Caki2 (cell line): Measurements from ENCODE around the gene PBXIP1. TPM values are rescaled to one million over a fixed set of nuclear protein-coding genes. Genes with fewer than 3 reads are reported as not detected.

Source experiments
- DNase-seq: peaks from one replicate; pipeline ENCODE4 v3.0.0-alpha.2; 2015; ENCODE audit warnings: low read depth
- in situ Hi-C: cut with HindIII; loops from 2 replicates; pipeline ENCODE4 v1.10.0; 2016; ENCODE audit warnings: low sequenced_read_pairs, low pct_unique_long_range_greater_than_20kb, mixed read lengths
- total RNA-seq: library from RNA; depleted of rRNA; stranded (reverse); fragments of >200 nt; shearing (Covaris generic); gene quantifications from 2 replicates; pipeline ENCODE4 v1.2.3, GENCODE V29; 2014; ENCODE audit warnings: low replicate concordance; rRNA removed

The PBXIP1 gene, protein sequence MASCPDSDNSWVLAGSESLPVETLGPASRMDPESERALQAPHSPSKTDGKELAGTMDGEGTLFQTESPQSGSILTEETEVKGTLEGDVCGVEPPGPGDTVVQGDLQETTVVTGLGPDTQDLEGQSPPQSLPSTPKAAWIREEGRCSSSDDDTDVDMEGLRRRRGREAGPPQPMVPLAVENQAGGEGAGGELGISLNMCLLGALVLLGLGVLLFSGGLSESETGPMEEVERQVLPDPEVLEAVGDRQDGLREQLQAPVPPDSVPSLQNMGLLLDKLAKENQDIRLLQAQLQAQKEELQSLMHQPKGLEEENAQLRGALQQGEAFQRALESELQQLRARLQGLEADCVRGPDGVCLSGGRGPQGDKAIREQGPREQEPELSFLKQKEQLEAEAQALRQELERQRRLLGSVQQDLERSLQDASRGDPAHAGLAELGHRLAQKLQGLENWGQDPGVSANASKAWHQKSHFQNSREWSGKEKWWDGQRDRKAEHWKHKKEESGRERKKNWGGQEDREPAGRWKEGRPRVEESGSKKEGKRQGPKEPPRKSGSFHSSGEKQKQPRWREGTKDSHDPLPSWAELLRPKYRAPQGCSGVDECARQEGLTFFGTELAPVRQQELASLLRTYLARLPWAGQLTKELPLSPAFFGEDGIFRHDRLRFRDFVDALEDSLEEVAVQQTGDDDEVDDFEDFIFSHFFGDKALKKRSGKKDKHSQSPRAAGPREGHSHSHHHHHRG
- total RNA-seq, result 19.2 and 33.0 TPM in 2 replicates

DNA sequence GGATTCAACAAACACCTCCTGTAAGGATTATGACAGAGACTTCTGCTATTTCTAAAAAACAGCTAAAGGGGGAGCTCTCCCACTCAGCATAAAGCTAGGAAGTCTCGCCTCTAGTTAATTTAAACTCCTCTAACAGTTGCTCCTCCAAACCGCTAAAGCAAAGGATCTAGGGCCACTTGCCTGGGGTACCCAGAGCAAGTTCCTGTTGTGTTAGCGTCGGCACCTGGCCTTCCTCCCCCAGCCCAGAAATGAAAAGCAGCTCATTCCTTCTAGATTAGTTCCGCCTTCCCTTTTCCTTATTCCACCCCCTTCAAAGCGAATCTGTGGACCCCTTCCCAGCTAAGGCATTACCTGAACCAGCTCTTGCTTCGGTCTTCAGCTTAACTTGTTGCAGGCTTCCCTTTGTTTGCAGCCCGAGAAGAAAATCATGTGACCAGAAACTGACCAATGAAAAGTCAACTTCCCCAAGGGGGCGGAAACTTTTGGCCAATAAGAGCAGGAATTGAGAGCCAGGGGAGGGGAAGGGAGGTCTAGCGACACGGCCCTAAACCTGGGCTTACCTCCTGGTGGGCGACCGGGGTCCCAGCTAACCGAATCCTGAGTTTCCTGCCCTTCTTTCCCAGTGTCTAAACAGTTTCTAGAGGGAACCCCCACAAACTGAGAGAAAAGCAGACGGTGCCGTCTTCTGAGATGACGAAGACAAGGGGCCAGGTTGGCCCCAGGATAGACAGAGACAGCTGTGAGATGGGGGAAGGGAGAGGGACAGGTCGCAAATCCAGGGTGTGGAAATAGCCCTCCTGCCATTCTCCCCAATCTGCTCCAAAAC is at the start of gene PBXIP1:
PBXIP1 (minus strand) TSS at position 382 of the 826 bp plus-strand sequence. CDS start 2,378 bp downstream, outside the sequence.
- in situ Hi-C loops, result no loop called here
- peak; percentile 92 for DNase-seq

DNA sequence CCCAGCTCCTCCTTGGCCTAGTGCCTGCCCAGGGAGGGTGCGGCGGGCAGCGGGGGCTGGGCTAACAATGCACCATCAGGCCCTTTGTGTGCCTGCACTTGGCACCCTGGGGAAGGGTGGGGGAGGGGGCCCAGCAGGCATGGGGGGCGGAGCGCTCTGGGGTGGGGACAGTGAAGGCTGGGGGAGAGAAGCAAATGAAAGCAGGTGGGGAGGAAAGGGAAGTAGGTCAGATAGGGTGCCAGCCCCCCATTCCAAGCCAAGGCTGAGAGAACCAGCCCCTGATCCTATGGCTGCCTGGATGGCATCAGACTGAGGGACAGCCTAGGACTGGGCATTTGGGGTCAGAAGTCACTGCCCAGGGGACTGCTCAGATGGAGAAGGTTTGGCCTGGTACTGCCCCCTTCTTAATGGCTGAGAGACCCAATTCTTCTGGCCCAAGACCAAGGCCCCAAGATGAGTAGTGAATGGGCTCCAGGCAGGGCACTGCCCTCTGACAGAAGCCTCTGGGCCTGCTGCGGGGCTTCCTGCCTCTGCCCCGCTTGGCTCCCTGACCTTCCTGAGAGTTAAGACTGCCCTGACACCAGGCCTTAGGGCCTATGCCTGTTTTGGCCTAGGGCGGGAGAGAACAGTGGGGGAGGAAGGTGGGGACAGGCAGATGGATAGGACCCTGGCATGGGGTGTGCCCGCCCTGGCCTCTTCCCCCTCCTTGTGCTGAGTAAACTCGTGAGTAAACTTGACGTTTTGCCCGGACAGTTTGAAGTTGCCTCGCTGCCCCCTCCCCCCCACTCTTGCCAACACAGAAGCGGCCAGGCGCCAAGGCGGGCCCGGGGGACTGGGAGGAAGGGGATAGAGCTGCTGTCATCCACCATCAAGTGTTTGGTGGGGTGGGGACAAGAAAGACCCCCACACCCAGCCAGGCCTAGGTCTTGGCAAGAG is 49.4 kb upstream of the PBXIP1 start:
- no peak for DNase-seq
- in situ Hi-C loops, result no loop called here

DNA sequence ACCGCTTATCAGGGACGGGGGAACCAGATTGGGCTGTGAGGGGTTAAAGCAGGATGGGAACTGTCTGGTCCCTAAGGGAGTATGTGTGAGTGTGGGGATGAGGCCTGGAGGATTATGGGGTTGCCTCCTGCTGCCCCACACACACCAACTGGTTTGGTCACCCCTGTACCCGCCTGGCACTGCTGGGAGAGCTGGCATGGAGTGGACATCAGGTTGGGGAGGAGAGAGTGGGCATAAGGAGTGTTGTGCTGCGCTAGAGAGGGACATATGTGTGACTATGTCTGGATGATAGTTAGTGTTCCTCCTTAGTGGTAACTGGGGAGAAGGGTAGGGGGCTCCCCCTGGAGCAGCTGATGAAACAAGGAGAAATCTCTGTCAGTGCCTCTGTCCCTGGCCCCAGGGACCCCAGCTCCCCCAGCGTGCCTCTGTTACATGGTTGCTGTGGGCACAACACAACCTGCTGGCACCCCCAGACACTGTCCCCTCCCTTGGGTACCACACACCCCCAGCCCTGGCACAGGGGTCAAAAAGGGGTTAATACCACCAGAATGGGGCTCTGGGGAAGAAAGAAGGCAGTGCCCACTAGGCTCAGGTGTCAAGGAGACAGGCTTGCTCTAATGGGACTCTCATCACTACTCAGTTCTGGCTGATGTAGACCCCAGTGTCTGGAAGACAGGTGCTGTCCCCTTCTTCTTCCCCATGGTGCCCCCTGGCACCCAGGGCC is 48.6 kb upstream of the PBXIP1 start:
- no peak for DNase-seq
- in situ Hi-C loops, result no loop called here

DNA sequence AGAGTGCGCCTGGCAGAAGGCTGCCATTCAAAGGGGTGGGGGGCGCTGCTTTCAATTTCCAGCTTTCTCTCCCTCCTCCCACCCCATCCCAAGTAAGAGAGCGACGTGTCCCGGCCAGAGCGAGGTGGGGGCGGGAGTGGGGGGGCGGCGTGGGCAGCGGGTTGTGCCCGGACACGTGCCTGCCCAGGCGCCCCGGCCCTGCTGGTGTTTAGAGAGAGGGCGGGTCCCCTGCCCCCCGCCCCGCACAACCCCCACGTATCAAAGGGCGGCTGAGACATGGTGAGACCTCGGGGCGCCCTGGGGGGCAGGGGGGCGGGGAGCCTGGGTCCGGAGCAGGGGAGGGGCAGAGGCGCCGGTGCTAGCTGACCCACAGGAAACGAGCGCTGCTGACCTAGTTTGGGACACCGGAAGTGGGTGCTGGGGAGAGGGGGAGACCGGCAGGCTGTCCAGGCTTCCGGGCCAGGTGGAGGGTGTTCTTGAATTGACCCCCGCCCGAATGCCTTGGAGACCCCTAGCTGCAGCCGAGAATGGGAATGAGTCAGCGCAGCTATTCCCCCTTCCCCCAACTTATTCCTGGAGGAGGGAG is 48.0 kb upstream of the PBXIP1 start:
- in situ Hi-C loops, result no loop called here
- peak; percentile 26 for DNase-seq

DNA sequence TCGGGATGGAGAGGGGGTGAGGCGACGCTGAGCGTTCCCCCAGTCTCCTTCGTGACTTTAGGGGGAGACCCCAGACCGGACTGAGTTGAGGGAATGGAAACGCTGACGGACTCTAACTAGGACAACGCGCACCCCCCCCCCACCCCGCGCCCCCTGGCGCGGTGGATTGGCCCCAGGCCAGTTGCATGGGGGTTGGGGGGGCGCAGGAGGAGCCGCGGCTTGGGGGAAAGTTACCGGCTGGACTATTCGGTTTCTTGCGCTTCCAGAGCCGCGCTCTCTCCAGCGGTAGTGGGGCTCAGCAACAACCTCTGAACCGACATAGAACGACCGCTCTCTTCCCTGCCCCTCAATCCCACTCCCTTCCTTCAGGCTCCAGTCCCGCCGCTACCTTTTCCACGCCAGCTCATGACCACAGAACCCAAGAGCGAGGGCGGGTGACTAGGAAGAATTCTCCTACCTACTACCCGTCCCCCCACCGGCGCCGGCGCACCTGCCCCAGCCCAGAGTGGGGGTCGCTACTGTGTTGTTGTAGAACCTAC is 47.4 kb upstream of the PBXIP1 start:
- peak; percentile 27 for DNase-seq
- in situ Hi-C loops, result no loop called here

DNA sequence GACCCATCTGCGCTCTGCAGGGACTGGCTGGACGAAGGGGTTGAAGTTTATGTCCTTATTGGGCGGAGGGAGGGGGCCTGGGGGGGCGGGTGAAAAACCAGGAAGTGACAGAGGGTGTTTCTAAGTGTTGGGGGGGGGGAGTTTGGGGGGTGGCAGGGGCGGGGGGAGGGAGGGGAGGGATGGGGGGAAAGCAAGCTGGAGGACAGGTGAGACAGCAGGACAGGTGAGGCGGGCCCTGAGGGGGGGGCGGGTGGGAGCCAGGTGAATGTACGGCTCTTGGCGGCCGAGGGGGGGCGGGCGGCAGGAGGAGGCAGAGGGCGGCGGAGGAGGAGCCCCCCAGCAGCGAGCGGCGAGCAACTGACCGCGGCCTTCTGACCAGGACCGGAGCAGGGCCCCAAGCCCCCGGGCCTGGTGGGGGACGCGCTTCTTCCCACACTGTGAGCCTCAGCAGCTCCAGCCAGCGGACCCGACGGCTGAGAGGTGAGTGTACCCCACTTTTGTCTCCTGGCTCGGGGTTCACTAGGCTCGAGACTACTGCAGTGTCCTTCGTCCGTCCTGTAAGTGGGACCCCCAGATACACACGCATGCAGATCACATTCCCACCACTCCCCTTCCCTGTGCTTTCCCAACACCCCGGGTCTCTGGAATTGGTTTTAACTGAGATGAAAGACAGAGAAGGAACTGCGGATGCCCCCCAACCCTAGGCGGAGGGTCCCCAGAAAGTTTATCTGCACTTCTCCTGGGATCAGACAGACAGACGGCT is 46.7 kb upstream of the PBXIP1 start, which contains the start of gene ZBTB7B:
ZBTB7B (plus strand) TSS at position 339 of the 763 bp plus-strand sequence. CDS start 11,859 bp downstream, outside the sequence.
- DNase-seq, result peak; percentile 32
- in situ Hi-C loops, result no loop called here

DNA sequence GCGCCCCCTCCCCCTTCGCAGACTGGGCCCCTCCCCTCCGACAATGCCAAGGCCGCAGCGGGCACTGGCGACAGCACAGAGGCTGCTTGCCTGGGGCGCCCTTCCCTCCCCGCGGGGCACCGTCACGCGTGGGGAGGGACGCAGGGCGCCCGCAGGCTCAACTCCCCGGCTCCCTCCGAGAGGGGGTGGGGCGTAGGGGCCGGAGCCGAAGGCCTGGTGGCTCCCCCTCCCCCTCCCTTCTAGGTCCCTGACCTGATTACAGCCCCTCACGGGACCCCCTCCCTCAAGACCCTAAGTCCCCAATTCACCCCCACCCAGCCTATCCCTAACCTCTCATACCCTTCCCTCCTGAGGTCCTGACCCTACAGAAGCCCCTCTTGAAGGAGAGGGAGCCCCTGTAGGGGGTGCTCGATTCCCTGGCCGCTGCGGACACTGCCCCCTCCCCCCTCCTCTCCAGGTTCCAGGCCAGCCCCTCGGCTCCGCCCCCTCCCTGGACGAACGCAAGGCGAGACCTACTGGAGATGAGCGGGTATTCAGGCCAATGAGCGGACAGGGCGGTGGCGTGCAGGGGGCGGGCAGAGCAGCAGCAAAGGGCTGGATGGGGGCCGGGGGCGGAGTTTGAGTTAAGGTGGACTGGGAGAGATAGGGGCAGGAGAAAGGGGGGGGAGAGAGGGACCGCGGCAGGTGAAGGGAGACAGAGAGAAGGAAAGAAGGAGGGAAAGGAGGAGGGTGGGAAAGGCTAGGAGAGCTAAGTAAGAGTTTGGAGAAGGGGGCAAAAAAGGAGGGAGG is 46.0 kb upstream of the PBXIP1 start:
- in situ Hi-C loops, result no loop called here
- peak; percentile 93 for DNase-seq

DNA sequence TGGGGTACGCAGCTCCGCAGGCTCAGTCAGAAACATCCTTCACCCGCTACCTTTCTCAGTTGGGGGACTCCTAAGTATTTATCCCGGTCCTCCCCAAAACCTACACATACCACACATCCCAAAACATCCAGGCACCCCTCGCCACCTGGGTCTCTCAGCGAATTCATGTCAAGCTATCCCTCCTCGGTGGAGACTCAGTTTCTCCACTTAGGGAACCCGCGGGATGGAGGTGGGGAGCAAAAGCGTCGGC is 45.5 kb upstream of the PBXIP1 start:
- in situ Hi-C loops, result no loop called here
- no peak for DNase-seq

DNA sequence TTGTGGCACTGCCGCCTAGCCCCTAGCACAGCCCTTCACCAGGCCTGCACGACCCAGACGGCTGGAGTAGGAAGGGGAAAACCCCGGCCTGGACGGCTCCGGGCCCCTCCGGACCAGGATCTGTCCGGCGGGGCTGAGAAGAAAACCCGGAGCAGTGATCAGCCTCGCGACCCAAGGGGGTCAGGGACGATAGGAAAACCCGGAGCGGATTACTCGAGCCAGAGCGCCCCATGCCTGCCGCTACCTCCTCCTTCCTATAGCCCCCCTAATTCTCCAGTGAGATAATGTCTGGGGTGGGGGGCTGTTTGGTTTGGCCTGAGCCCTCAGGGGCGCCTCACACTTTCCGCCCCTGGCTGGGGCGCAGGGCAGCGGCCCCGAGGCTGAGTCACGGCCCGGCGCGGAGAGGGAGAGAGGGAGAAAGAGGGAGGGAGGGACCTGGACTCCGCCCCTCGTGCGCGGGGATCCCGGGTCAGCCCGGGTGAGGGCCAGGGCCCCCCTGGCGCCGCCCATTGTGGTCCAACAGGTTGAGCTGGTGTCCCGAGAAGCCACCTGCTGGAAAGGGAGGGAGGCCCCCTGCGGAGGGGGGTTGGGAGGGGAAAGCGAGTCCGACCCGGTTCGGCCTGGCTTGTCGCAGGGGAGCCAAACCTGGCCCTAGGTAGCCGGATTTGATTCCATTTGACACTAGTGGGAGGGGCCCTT is 45.0 kb upstream of the PBXIP1 start:
- peak; percentile 94 for DNase-seq
- in situ Hi-C loops, result no loop called here

DNA sequence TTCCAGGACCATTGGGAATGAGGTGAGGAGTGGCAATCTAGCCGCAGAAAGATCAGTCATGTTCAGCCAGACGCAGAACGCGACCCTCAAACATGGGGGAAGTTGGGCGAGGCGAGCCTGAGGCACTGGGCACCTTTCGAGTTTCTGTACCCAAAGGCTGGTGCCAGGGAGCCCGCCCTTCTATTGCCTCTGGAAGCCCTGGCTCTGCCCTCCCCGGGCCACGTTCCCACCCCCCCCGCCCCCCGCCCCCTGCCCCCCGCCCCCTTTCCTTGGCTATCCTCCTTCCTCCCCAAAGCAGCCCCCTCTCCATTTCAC is 44.5 kb upstream of the PBXIP1 start:
- in situ Hi-C loops, result no loop called here
- no peak for DNase-seq

DNA sequence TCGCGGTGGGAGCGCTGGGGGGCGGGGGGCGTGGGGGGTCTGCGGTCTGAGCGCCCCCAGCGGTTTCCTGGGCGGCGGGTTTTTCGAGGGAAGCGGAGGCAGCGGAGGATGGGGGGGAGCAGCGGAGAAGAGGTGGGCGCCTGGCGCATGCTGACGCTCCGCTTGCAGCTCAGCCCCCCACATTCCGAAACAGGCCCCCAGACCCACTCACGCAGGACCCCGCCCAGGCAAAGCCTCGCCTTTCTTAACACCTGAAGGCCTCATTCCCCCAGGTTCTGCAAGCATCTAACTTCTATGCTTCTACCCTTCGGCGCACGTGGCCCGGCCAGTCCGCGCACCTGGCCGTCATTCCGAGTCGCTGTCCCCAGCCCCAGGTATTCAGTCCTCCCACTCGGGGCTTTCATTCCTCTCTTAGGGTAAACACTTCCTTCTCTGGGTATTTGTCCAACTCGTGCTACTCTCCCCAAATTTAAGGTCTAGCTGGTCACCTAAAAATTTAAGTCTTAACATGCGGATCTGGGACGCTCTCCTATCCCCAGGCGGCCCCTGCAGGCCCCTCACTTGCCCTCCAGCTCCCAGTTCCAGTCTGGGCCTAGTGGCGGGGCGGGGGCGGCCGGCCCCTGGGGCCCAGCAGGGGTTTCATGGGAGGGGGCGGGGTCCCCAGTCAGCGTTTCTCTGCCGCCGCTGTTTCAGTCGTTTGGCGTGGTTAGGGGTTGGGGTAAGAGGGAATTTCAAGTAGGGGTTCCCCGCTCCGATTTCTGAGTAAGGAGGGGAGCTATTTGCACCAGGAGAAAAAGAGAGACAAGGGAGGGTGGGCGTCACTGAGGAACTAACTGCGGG is 43.9 kb upstream of the PBXIP1 start:
- in situ Hi-C loops, result no loop called here
- DNase-seq, result no peak

DNA sequence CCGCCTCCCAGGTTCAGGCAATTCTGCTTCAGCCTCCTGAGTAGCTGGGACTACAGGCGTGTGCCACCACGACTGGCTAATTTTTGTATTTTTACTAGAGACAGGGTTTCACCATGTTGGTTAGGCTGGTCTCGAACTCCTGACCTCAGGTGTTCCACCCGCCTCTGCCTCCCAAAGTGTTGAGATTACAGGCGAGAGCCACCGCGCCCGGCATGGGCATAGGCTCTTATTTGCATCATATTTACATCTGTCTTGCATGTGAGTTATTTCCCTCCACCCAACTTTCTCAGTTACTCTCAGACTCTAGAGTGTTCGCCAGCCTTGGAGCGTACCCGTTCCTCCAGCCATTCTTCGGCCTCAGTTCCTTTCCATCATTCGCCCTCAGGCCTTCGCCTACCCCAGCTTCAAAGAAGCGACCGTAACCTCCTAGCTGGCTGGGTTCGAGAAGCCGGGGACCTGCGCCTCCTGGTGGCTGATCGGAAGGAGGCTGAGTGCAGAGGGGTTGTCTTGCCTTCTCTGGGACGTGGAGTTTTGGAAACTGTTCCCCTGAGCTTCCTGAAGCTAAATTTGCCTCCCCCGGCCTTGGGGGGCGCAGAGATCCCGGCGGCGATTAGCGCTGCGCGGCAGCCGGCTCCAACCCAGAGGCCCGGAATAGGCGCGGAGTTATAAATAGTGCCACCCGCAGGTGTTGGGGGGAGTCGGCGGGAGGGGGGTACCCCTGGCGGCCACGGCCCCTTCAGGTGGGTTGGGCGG is 43.1 kb upstream of the PBXIP1 start:
- no peak for DNase-seq
- in situ Hi-C loops, result no loop called here

DNA sequence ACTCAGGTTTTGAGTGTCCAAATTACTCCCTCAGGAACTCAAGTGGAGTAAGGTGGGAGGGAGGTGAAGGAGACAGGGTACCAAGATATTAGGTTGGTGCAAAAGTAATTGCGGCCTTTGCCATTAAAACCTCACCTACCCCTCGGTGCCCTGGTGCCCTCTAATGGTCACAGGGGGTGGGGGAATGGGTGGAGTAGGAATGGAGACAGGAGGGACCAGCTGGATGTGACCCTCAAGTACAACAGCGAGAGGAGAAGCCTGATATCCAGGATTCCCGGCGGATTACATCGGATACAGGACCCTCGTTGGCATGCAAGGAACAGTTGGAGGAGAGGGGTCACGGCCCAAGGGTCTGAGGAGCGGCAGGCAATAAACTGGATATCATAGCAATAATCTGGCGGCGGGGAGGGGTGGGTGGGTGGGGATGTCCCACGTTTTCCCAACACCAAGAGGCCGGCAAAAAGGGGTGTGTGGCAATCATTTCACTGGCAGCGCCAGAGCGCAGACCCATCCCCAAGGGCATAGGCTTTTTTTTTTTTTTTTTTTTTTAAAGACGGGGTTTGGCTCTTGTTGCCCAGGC is 42.4 kb upstream of the PBXIP1 start:
- in situ Hi-C loops, result no loop called here
- DNase-seq, result no peak
